Stimulated activated naive CD8-positive, alpha-beta T cell treated with anti-CD3 and anti-CD28 coated beads, Interleukin-15, Interleukin-2, amounts not matched to agents 100 U/mL and 50 U/mL, for 24 hours (primary cell): ENCODE data around the gene MED27.
A peak's percentile ranks its signal among the peaks of the same experiment; 100 is the strongest.
"Not testable (repeated sequence)": the region's sequence is repeated elsewhere in the genome, so short reads cannot be mapped to it uniquely, and the experiment has no call there.

Experiments used
- ATAC-seq: fragments of 150-1000 bp; cut with Tn5 transposase; one replicate; pipeline ENCODE4 v1.10.0; 2021
- DNase-seq: peaks from one replicate; pipeline ENCODE4 v3.0.0; 2021

Gene MED27

DNA sequence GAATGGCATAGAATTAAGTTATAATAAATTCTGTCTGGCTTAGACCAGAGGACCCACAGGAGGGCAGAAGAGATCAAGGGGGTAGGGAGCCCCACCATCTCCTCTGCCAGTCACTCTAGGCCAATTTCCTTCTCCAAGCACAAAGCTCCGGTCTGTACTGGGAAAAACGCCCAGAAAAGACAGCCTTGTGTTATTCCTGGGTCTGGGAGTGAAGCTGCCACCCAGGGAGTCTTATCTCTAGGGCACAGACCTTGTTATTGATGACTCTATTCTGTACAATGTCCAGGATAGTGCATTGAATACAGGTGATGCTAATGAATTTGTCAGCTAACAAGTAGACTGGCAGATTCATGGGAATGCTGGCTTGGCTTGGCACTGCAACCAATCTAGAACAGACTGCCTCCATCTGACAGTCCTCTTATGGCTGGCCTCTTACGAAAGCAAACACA lies 60.7 kb downstream of the MED27 start:
- DNase-seq (no peak), ATAC-seq (no peak)

DNA sequence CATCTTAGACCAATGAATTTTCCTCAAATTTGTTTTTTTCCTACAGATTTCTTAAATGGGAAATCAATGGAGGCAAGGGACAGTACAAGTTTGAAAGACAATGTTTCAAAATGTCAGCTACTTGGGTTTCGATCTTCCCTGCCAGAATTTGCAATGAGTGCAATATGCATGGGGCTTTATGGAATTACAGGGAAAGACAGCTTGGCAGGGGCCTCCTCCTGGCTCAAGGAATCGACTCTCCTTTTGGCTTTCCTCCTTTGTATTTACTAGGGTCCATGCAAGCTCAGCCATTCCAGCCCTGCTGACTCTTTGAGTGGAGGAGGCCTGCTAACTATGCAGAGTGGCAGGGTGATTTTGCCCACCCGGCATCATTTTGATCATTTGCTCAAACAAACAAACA lies 63.2 kb downstream of the MED27 start:
- DNase-seq, result no peak
- ATAC-seq, result no peak

DNA sequence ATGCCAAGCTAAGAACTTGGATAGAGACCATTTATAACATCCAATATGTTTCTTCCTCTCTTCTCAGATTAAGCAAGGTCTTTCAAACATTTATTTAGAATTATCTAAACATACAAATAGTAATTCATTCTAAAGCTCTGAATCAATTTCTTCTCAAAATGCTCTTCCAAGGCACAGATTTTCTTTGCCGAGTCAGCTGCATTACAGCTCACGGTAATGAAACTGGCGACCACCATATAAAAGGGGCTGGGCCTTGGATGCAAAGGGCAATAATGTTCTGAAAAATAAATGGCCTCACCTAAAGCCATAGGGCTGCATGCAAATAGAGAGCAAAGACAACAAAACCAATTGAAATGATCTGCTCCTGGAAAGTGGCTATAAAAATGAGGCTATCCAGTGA lies 63.8 kb downstream of the MED27 start:
- ATAC-seq, result no peak
- DNase-seq, result no peak

DNA sequence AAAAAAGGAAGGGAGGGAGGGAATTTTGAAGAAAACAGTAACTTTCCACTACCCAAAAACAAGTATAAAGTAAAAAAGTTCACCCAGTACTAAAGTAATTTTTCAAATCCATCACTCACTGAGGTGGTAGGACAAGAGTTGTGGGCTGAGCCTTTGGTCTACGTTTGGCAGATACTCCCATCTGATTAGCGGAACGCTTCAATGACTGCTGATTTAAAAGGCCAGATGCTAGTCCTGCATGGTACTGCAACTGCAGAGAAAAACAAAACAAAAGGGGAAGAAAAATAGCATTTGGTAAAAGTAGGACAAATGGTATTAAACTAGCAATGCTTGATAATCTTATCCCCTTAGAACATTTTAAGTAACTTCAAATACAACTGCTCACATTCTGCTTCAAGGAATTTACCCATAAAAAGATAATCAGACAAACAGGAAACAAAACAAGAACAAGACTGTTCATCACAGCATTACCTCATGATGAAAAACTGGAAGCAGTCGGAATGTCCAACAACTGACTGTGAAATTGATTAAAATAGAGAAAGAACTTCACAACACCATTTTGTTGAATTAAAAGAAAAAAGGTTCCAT lies 65.4 kb downstream of the MED27 start:
- no peak for DNase-seq
- ATAC-seq, result no peak

DNA sequence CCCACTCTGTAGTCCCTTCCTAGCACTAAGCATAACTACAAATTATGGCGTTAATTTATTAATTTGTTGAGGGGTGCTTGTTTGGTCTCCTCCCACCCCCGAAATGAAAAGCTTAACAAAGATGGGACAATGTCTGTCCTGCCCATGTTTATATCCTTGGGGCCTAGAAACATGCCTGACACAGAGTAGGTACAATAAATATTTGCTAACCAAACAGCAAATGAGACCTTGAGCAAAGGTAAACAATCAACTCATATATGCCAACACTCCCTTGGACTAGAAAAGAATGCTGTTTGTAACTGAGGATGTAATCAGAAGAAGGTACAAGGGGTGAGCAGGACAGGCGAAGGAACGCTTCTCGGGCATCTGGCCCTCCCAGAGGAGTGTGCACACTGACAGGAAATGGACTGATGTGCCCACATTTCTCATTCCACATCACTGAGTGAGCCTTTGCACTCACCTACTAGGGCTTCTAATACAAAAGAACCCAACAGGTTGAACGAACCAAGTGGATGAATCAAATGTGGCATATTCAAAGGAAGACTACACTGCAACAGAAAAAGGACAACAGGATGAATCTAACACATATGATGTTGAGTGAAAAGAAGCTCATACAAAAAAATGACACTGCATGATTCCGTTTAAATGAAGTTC lies 66.8 kb downstream of the MED27 start:
- ATAC-seq (no peak), DNase-seq (no peak)

DNA sequence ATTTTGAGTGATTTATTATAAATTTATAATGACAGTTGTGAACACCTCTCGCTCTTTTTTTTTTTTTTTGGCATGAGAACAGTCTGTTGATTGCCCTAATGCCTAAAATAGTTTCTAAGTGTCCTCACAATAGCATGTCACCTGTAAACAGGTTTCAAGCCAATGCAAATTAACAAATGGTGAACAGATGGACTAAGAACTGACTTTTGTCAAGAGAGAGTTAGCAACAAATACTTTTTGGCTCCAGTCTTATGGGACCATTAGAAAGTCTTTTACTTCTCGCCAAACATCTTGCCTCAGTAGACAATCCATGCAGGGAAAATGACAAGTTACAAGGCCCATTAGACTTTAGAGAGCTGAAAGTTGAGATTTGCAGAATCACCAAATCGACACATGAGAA lies 67.8 kb downstream of the MED27 start:
- DNase-seq (no peak), ATAC-seq (no peak)

DNA sequence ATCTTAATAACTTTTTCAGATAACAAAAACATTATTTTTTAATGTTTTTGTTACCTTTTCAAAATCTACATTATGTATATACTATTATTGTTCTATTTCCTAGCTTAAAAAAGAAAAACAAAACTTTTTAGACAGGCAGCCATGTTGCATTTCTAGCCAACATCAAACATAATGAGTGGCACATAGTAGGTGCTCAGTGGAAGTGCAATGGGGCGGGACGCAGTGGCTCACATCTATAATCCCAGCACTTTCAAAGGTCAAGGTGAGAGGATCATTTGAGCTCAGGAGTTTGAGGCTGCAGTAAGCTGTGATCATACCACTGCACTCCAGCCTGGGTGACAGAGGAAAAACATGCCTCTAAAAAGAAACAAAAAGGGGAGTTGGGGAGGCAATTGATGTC lies 68.4 kb downstream of the MED27 start:
- DNase-seq (no peak), ATAC-seq (no peak)

DNA sequence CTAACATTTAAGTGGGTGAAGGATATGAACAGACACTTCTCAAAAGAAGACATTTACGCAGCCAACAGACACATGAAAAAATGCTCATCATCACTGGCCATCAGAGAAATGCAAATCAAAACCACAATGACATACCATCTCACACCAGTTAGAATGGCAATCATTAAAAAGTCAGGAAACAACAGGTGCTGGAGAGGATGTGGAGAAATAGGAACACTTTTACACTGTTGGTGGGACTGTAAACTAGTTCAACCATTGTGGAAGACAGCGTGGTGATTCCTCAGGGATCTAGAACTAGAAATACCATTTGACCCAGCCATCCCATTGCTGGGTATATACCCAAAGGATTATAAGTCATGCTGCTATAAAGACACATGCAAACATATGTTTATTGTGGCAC lies 69.5 kb downstream of the MED27 start:
- not testable (repeated sequence) for DNase-seq, ATAC-seq

DNA sequence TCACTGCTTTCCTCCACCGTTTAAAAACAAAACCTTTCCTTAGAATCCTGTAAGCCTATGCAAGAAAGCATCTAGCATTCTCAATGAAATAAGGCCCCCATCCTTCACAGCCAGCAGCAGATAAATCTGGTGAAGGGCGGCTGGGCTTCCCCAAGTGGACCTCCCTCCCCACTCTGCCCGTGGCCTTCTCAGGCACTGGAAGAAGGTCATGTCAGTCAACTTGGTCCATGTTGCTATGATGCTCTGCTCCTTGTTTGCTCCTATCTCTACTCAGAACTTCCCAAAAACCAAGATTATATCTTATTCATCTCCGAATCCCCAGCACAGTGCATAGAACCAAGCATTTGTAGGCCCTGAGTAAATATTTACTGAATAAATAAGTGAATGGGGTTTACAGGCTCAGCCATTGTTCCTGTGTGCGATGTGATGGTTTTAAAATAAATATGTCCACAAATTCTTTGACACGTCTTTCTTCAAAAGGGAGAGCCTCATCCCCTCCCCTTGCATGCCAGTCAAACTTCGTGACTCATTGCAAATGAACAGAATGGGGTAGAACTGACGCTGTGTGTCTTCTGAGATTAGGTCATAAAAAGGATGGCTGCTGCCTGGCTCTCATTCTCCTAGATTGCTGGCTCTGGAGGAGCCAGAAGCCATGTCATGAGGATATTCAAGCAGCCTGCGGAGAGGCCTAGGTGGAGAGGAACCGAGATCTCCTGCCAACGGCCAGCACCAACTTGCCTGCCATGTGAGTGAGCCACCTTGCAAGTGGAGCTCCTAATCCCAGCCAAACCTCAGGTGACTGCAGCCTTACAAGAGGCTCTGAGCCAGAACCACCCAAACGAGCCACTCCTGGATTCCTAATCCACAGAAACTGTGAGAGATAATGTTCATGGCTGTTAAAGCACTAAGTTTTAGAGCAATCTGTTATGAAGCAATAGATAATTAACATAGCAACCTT lies 70.5 kb downstream of the MED27 start:
- ATAC-seq (no peak), DNase-seq (no peak)

DNA sequence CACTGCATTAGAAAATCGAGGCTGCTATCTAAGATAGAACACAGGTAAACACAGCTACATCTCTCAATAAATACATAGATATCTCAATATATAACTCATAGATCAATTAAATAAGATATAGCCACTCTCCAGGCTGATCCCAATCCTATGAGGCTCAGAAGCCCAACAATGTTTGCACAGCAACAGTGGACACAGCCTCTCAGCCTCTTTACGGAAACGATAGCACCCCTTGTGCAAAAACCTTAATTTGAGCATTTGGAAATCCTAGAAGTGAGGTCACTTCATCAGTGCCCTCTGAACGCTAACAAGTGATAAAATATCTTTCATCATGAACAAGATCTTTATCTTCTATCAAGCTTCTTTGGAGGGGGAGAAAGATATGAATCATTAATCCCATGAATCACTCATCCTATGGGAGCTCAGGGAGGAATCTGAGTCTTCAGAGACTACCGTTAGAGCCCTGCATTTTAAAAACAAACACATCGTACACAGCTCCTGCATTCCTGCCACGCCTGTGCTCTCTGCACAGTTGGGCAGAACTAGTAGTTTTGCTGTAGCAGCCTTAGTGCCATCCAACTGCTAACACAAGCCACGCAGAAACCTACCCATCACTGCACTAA lies 71.4 kb downstream of the MED27 start:
- ATAC-seq, result no peak
- DNase-seq, result no peak

DNA sequence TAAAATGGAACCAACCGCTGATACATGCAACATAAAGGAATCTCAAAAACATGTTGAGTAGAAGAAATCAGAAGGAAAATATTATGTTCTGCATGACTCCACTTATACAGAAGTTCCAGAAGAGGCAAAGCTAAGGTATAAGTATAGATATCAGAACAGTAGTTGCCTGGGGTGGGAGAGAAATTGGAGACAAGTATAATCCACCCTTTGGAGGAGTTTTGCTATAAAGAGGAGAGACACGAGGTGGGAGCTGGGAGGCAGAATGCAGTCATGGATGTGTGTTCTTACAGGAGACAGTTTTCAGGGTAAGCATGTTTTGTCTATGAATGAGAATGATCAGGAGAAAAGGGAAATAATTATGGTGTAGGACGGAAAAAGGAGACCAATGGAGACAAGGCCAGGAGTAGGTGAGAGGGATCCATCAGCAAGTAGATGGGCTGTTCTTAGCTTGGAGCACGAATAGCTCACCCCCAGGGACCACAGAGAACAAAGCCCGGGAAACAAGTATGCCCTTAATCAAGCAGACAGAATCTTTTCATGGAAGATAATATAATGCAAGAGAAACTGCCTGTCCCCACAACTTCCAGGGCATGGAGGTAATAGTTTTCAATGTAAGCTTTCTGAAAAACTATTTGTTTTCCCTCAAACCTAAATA lies 72.2 kb downstream of the MED27 start:
- DNase-seq (no peak), ATAC-seq (no peak)

DNA sequence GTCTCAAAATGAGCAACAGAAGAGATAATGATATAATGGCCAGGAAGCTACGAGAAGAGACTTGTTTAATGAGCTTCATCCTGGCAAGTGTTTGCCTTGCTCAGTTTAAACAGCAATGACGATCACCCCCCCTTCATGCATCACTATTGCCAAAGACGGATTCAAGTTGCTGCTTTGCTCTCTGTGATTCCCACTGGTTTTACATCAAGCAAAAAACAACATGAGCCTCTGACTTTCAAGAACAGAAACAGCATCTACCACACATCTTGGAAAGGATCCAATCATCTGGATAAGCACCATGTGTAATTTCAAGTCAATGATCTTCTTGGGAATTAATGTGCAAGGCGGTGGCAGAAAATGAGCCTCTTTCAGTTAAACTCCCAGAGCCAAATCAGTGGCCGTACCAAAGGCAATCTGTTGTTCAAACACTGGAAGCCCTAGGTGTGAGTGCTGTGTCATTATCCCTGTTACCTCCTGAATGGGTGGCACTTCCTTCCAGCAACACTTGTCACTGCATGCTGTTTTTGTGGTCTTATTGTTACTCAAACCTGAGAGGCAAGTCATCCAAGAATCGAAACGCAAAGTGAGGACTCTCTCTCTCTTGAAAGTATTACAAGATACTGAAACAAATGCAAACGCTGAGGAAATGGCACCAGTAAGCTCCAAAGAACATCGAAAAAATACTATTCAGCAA lies 72.8 kb downstream of the MED27 start:
- DNase-seq (no peak), ATAC-seq (peak; percentile 89)

DNA sequence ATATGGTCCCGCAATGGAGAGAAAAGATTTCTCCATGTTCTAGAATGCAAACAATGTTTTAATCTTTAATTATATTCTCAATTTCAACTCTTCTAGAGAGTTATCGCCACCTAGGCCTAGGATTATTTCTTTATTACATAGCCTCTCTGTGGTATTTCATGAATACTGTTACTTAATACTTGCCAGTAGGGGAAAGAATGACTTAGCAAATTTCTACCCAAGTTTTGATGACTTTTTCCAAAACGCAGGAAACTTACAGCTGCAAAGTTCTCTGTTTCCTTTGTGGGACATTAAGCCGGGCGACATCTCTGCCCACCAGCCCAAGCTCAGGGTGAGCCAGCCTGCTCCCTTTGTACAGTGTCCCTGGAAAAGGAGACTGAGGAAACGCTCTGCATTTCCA lies 73.8 kb downstream of the MED27 start:
- DNase-seq (no peak), ATAC-seq (no peak)

DNA sequence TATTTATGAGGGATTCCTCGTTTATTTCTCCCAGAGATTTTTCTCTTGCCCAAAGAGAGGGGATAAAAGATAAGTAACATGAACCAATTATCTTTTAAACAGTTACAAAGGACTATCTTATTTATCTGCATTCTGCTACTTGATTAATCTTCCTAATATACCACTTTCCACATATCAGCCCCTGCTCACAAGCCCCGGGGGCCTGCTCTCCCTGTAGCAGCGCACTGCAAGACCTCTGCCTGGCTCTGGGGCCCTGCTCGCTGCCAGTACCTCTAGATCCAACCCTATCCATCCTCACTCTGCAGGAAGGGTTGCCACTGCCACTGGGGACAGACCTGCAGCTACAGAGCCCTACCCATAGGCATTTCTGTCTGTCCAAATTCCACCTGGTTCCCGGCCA lies 75.3 kb downstream of the MED27 start:
- no peak for ATAC-seq

DNA sequence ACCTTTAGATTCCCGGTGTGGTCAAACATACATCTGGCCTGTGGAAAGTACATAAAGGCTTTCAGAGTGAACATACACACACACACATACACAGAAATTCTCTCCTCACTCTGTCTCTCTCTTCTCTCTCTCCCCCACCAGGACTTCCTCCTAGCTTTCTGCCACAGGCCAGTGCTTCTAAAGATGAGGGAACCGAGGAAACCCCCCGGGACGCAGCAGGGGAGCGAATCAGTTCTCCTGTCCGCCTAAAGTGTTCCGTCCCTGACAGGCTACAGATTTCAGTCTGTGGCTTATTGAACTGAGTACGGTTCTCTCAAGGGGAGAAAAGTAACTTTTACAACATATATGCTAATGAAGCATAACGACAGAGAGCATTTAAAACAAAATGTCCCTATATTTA lies 75.8 kb downstream of the MED27 start:
- DNase-seq (no peak), ATAC-seq (no peak)

More for the DNA sequence above, 75.3 kb downstream of the MED27 start:
- DNase-seq, result no peak

DNA sequence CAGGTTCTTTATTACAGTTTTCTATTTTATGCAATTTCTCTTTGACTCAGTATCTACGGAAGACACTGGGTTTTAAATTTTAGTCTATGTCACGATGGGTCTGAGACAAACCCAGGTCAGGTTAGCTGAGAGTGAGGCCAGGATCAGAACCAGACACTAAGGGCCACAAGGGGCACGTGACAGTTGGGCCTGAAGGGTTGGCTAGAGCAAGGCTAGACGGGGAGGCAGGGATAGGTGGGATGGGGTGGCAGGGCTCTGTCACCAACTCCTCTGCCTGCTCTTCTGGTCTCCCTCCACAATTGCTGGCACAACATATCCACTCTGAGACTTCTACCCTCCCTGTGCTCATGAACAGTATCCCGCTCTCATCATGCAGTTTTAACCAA lies 76.4 kb downstream of the MED27 start:
- DNase-seq (no peak), ATAC-seq (no peak)

DNA sequence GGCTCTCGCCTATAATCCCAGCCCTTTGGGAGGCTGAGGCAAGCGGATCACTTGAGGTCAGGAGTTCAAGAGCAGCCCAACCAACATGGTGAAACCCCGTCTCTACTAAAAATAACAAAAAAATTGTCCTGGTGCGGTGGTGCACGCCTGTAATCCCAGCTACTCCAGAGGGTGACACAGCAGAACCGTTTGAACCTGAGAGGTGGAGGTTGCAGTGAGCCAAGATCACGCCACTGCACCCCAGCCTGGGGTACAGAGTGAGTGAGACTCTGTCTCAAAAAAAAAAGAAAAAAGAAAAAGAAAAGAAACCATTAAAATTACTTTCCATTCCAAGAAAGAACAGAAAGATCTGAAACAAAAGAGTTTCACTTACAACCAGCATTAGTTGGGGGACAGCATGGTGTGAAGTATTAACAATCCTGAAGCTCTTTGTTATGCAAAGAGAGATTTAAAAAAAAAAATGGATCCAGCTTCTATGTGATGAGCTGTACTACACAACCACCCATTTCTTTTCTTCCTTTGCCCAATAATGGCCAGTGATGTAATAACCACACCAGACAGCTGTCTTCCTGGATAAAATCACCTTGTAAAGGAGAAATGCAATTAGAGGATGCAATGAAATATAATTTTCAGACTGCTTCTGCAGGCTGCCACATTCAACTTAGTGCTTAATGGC lies 76.9 kb downstream of the MED27 start:
- no peak for DNase-seq
- ATAC-seq, result no peak

DNA sequence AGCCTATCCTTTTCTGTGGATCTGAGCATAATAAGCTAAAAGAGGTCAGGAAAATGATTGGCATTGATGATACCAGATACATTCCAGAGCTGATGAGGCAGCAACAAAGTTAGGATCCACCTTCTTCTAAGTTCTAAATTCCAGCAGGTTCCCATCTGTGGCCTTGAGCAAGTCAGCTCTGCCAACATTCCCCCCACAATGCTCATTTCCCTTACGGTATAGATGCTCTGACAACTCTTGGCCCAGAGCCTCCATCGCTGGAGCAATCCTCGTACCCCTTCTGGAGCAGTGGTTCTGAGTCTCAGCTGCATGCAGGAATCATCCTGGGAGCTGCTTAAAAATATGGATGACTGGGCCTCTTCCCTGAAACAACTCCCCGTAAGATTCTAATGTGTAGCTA lies 78.1 kb downstream of the MED27 start:
- no peak for DNase-seq
- ATAC-seq, result no peak

DNA sequence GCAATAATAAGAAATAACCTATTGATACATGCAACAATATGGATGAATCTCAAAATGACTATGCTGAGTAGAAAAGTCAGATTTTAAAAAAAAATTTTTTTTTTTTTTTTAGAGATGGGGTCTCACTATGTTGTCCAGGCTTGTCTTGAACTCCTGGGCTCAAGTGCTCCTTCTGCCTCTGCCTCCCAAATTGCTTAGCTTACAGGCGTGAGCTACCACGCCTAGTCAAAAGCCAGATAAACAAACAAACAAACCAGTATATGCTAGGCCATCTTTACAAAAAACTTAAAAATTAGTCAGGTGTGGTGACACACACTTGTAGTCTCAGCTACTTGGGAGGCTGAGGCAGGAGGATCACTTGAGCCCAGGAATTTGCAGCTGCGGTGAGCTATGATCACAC lies 79.0 kb downstream of the MED27 start:
- DNase-seq (no peak), ATAC-seq (no peak)

DNA sequence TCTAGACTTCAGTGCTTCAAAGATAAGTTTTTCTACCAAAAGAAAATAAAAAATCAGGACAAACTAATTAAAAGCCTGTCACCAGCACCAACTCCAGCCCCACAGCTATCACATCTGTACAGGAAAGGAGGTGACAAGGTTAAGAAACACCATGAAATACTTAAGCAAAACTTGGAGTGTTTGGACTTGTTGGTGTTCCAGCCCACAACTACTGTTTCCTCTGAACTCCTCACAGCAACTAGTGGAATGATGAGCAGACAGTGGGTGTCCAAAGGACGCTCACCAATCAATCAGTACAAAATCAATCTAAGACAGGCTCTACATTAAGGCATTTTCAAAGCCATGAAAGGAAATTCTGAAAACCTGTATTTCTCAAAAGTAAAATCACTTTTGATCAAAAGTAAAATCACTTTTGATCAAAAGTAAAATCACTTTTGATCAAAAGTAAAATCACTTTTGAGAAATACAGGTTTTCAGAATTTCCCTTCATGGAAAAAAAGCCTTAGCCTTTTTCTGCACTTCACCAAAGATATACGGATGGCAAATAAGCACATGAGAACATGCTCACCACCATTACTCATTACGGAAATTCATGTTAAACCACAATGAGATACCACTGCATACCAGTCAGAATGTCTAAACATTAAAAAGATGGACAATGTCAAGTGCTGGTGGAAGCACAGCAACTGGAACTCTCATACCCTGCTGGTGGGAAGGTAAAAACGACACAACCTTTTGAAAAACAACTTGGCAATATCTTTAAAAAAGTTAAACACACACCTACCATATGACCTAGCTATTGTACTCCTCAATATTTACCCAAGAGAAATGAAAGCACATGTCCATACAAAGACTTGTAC lies 79.7 kb downstream of the MED27 start:
- ATAC-seq, result peak; percentile 87
- DNase-seq, result no peak
